Measurements from ENCODE around the gene AHCTF1.
"Not testable (repeated sequence)": the region's sequence is repeated elsewhere in the genome, so short reads cannot be mapped to it uniquely, and the experiment has no call there.

Gene AHCTF1

DNA sequence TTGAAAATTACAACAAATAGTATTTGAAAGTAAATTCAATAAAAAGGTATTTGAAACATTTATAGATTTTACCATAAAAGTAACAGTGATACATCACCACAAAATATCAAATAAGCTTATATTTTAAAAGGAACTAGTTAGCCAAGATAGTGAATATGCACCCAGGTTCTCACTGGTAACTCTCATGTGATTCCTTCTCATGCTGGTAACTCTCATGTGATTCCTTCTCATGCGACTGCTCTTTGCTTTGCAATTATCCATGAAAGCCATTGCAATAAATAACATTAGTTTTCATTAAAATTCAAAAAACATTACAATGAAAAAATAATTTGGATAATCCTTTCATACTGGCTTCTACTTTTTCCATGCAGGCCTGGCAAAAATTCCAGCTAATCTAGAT lies 75.4 kb downstream of the AHCTF1 start:
- Histone ChIP-seq H3K27me3 (ENCODE audit: low read depth, low read length) (no peaks in the 10 kb centered on the region), H3K9me3 (ENCODE audit: insufficient read depth, low read length) (no peaks in the 10 kb centered on the region), H3K9ac (ENCODE audit: low read length) (no peak overlapping the region), H4K20me1 (ENCODE audit: insufficient read depth, low read length) (no peaks in the 10 kb centered on the region), H3K4me1 (ENCODE audit: low read length) (no peaks in the 10 kb centered on the region), H3K27ac (ENCODE audit: low read length) (no peak overlapping the region), H3K36me3 (replicated peaks; ENCODE audit: low read depth, low read length) (peaks cover 73% of the 10 kb centered on the region), H3K4me3 (ENCODE audit: low read length) (no peak overlapping the region), H3K79me2 (ENCODE audit: low read length) (no peaks in the 10 kb centered on the region), H2AFZ (ENCODE audit: low read depth, low read length) (no peak overlapping the region), H3K4me2 (ENCODE audit: low read length) (no peak overlapping the region)
- TF ChIP-seq EZH2phosphoT487 (IDR thresholded peaks at IDR 0.05; ENCODE audit: low read depth) = no peak
- TF ChIP-seq, protein P1, sequence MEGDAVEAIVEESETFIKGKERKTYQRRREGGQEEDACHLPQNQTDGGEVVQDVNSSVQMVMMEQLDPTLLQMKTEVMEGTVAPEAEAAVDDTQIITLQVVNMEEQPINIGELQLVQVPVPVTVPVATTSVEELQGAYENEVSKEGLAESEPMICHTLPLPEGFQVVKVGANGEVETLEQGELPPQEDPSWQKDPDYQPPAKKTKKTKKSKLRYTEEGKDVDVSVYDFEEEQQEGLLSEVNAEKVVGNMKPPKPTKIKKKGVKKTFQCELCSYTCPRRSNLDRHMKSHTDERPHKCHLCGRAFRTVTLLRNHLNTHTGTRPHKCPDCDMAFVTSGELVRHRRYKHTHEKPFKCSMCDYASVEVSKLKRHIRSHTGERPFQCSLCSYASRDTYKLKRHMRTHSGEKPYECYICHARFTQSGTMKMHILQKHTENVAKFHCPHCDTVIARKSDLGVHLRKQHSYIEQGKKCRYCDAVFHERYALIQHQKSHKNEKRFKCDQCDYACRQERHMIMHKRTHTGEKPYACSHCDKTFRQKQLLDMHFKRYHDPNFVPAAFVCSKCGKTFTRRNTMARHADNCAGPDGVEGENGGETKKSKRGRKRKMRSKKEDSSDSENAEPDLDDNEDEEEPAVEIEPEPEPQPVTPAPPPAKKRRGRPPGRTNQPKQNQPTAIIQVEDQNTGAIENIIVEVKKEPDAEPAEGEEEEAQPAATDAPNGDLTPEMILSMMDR (IDR thresholded peaks at IDR 0.05; ENCODE audit: low read depth, low read length) = no peak

DNA sequence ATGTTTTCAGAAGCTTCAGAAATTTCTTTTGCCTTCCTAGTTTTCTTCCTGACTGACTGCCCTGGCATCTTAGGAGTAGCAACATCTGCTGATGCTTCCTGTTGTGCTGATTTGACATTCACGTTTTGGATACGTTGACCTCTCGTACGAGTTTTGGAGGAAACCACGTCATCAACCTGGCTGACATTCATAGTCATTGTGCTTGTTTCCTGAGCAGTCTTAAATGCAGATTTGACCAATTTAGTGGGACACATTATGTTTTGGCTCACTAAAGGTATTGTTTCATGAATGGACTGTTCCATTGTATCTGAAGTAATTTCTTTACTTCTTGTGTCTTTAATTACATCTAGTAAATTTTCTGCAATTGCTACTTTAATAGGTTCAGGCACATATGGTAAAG lies 81.1 kb downstream of the AHCTF1 start:
- H3K4me2 ChIP-seq (ENCODE audit: low read length); H3K4me1 ChIP-seq (ENCODE audit: low read length); H2AFZ ChIP-seq (ENCODE audit: low read depth, low read length); H4K20me1 ChIP-seq (ENCODE audit: insufficient read depth, low read length); H3K4me3 ChIP-seq (ENCODE audit: low read length); H3K27ac ChIP-seq (ENCODE audit: low read length); H3K9me3 ChIP-seq (ENCODE audit: insufficient read depth, low read length); H3K9ac ChIP-seq (ENCODE audit: low read length); H3K27me3 ChIP-seq (ENCODE audit: low read depth, low read length): not testable (repeated sequence)
- peaks cover 51% of the 10 kb centered on the region for H3K36me3 ChIP-seq (replicated peaks; ENCODE audit: low read depth, low read length)
- H3K79me2 ChIP-seq (ENCODE audit: low read length) = peaks cover 11% of the 10 kb centered on the region

DNA sequence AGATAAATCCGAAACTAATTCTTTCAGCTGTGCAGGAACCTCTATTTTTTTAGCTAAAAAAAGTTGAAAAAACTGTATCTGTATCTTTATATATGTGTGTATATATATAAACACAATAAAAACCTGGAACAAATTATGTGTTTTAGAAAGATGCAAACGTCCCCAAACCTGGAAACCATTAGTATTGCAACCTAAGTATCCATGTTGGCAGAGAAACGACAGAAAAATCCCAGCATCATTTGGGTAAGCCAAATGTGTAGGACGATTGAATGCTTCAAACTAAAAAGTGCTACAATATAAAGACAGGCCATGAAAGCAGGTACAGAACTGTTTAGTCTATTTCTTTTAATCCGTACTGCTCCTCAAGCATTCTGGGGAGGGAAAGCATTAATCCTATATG lies 87.9 kb downstream of the AHCTF1 start:
- H3K27ac ChIP-seq (ENCODE audit: low read length) = no peak overlapping the region
- no peak overlapping the region for H3K4me3 ChIP-seq (ENCODE audit: low read length)
- no peaks in the 10 kb centered on the region for H3K9me3 ChIP-seq (ENCODE audit: insufficient read depth, low read length)
- no peak overlapping the region for H3K4me2 ChIP-seq (ENCODE audit: low read length)
- H3K9ac ChIP-seq (ENCODE audit: low read length) = no peak overlapping the region
- no peak overlapping the region for H2AFZ ChIP-seq (ENCODE audit: low read depth, low read length)
- peaks cover 14% of the 10 kb centered on the region for H3K79me2 ChIP-seq (ENCODE audit: low read length)
- H3K4me1 ChIP-seq (ENCODE audit: low read length) = no peaks in the 10 kb centered on the region
- TF ChIP-seq, protein P1 (IDR thresholded peaks at IDR 0.05; ENCODE audit: low read depth, low read length) = no peak
- TF ChIP-seq EZH2phosphoT487 (IDR thresholded peaks at IDR 0.05; ENCODE audit: low read depth) = no peak
- no peaks in the 10 kb centered on the region; the same call in none of the 2 replicates for H4K20me1 ChIP-seq (ENCODE audit: insufficient read depth, low read length)
- H3K36me3 ChIP-seq (replicated peaks; ENCODE audit: low read depth, low read length) = peaks cover 43% of the 10 kb centered on the region
- H3K27me3 ChIP-seq (ENCODE audit: low read depth, low read length) = no peaks in the 10 kb centered on the region

DNA sequence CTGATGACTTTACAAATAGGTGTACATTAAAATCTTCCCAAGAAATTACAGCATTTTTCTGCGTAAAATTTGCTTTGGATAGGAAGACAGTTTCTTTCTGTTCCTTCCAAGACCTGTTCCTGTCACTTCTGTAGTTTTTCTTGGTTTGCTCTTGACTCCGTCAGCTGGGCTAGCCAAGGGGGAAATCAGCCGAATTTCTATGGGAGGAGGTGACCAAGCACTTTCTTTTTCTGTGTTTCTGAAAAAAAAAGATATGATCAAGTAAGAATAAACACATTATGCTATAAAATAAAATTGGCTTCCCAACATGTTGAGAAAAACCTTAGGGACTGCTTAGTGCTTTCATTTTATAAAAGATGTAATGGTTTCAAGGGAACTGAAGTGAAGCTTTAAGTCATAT lies 91.0 kb downstream of the AHCTF1 start:
- H3K27me3 ChIP-seq (ENCODE audit: low read depth, low read length); H4K20me1 ChIP-seq (ENCODE audit: insufficient read depth, low read length); H3K4me1 ChIP-seq (ENCODE audit: low read length); H2AFZ ChIP-seq (ENCODE audit: low read depth, low read length); H3K4me2 ChIP-seq (ENCODE audit: low read length); H3K9ac ChIP-seq (ENCODE audit: low read length); H3K27ac ChIP-seq (ENCODE audit: low read length); H3K79me2 ChIP-seq (ENCODE audit: low read length); H3K9me3 ChIP-seq (ENCODE audit: insufficient read depth, low read length); H3K4me3 ChIP-seq (ENCODE audit: low read length): not testable (repeated sequence)
- peaks cover 34% of the 10 kb centered on the region for H3K36me3 ChIP-seq (replicated peaks; ENCODE audit: low read depth, low read length)

DNA sequence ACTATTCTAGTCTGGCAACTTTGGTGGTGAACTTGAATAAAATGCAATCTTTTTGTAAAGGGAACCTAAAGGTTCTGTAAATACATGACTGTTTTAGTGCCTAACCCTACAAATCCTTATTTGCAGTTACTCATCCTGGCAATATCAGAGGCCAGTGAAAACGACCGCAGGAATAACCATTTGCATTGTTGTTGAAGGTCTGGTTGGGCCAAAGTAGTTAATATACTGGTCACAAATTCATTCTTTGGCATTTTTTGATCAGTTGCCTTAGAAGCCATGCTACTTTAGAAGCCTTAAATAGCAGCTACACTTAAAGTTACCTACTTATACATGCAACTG lies 93.7 kb downstream of the AHCTF1 start:
- Histone ChIP-seq H3K4me2 (ENCODE audit: low read length) (no peak overlapping the region), H3K9ac (ENCODE audit: low read length) (no peak overlapping the region), H3K36me3 (replicated peaks; ENCODE audit: low read depth, low read length) (peaks cover 17% of the 10 kb centered on the region), H3K4me3 (ENCODE audit: low read length) (no peak overlapping the region), H3K27ac (ENCODE audit: low read length) (no peak overlapping the region), H3K9me3 (ENCODE audit: insufficient read depth, low read length) (no peaks in the 10 kb centered on the region), H3K4me1 (ENCODE audit: low read length) (0 out of 2 replicates have a peak, but pooled peaks cover 3% of the 10 kb centered on the region), H3K79me2 (ENCODE audit: low read length) (no peaks in the 10 kb centered on the region), H3K27me3 (ENCODE audit: low read depth, low read length) (no peaks in the 10 kb centered on the region), H4K20me1 (ENCODE audit: insufficient read depth, low read length) (peaks cover 3% of the 10 kb centered on the region; the same call in 1 of the 2 replicates), H2AFZ (ENCODE audit: low read depth, low read length) (no peak overlapping the region)
- TF ChIP-seq EZH2phosphoT487 (IDR thresholded peaks at IDR 0.05; ENCODE audit: low read depth) = no peak
- TF ChIP-seq, protein P1 (IDR thresholded peaks at IDR 0.05; ENCODE audit: low read depth, low read length) = no peak

Data from OCI-LY3 (cell line).